HG02571 (cell line): ENCODE data around the gene MPC1.
"Not testable (repeated sequence)": the region's sequence is repeated elsewhere in the genome, so short reads cannot be mapped to it uniquely, and the experiment has no call there.

Experiments used
- ATAC-seq: cut with Tn5 transposase; IDR thresholded peaks from one replicate; pipeline ENCODE4 v1.9.1; 2021; ENCODE audit warnings: mild to moderate bottlenecking, moderate library complexity; ENCODE audit not compliant: unreplicated experiment

MPC1 gene

GRCh38 chr6:166382500-166382932, 224 bp downstream of the MPC1 start:
- ATAC-seq: peak; percentile 7

GRCh38 chr6:166381733-166382499, 824 bp downstream of the MPC1 start:
- peak; percentile 49 for ATAC-seq

- ATAC-seq: no peak
Measured at GRCh38 chr6:166381381-166381732, 1.4 kb downstream of the MPC1 start.

GRCh38 chr6:166379800-166380199, 2.9 kb downstream of the MPC1 start:
- no peak for ATAC-seq

GRCh38 chr6:166379103-166379586, 3.6 kb downstream of the MPC1 start:
- no peak for ATAC-seq

GRCh38 chr6:166377721-166378120, 5.0 kb downstream of the MPC1 start:
- no peak for ATAC-seq

GRCh38 chr6:166375013-166375412, 7.7 kb downstream of the MPC1 start:
- no peak for ATAC-seq

- ATAC-seq: no peak
Measured at GRCh38 chr6:166370489-166370888, 12.3 kb downstream of the MPC1 start.

GRCh38 chr6:166369782-166370181, 13.0 kb downstream of the MPC1 start:
- ATAC-seq: no peak

- ATAC-seq: no peak
Measured at GRCh38 chr6:166366921-166367320, 15.8 kb downstream of the MPC1 start.

GRCh38 chr6:166365806-166366205, 16.9 kb downstream of the MPC1 start:
- no peak for ATAC-seq

GRCh38 chr6:166365221-166365620, 17.5 kb downstream of the MPC1 start:
- ATAC-seq: no peak

- ATAC-seq: no peak
Measured at GRCh38 chr6:166364456-166364855, 18.3 kb downstream of the MPC1 start.

GRCh38 chr6:166362427-166362826, 20.3 kb downstream of the MPC1 start:
- ATAC-seq: not testable (repeated sequence)

GRCh38 chr6:166361077-166361429, 21.7 kb downstream of the MPC1 start:
- ATAC-seq: no peak

GRCh38 chr6:166360243-166361076, 22.3 kb downstream of the MPC1 start:
- ATAC-seq: no peak

- ATAC-seq: no peak
Measured at GRCh38 chr6:166355552-166355951, 27.2 kb downstream of the MPC1 start.

GRCh38 chr6:166354965-166355364, 27.8 kb downstream of the MPC1 start:
- no peak for ATAC-seq

- ATAC-seq: no peak
Measured at GRCh38 chr6:166354143-166354542, 28.6 kb downstream of the MPC1 start.

- no peak for ATAC-seq
Measured at GRCh38 chr6:166353507-166353906, 29.2 kb downstream of the MPC1 start.

- no peak for ATAC-seq
Measured at GRCh38 chr6:166352923-166353322, 29.8 kb downstream of the MPC1 start.

GRCh38 chr6:166351715-166352285, 30.9 kb downstream of the MPC1 start:
- peak; percentile 95 for ATAC-seq
